Activated CD4-positive, alpha-beta T cell treated with anti-CD3 and anti-CD28 coated beads for 36 hours (primary cell): ENCODE data around the gene METTL23. TPM values are rescaled to one million over a fixed set of nuclear protein-coding genes. Genes with fewer than 3 reads are reported as not detected.

Source experiments
- ATAC-seq: fragments of 200-7000 bp; cut with Tn5 transposase; one replicate; pipeline ENCODE4 v1.10.0; 2021; ENCODE audit warnings: mild to moderate bottlenecking, moderate library complexity
- CTCF ChIA-PET: fragments of 350-600 bp; sonication (Branson Sonifier 250); formaldehyde crosslinking; loops from one replicate; lab custom pipeline; 2021; ENCODE audit warnings: antibody characterized with exemption; lab: Charles Lee
- POLR2A ChIA-PET: fragments of 350-600 bp; sonication (Branson Sonifier 250); formaldehyde crosslinking; loops from one replicate; lab custom pipeline; 2021; ENCODE audit warnings: antibody characterized with exemption, inconsistent platforms; lab: Charles Lee
- DNase-seq: peaks from one replicate; pipeline ENCODE4 v3.0.0-alpha.2; 2020
- H3K27ac Mint-ChIP-seq: one replicate; pipeline ENCODE4 v1.8.0; 2021; ENCODE audit warnings: mixed read lengths
- H3K27me3 Mint-ChIP-seq: one replicate; pipeline ENCODE4 v1.8.0; 2021; ENCODE audit warnings: mixed read lengths
- H3K36me3 Mint-ChIP-seq: one replicate; pipeline ENCODE4 v1.8.0; 2021; ENCODE audit warnings: low read depth, mixed read lengths
- H3K4me1 Mint-ChIP-seq: one replicate; pipeline ENCODE4 v1.8.0; 2021; ENCODE audit warnings: mixed read lengths
- H3K4me3 Mint-ChIP-seq: one replicate; pipeline ENCODE4 v1.8.0; 2021; ENCODE audit warnings: mild to moderate bottlenecking, moderate library complexity, mixed read lengths
- H3K9me3 Mint-ChIP-seq: one replicate; pipeline ENCODE4 v1.8.0; 2021; ENCODE audit warnings: low read depth, mixed read lengths
- intact Hi-C, 2 experiments: fragments of 100-400 bp; cut with DNase I in 1 of 2; cut with micrococcal nuclease in 1 of 2; formaldehyde crosslinking; loops; one replicate each; pipeline versions ENCODE4 v1.14.2 to v1.15.1; 2022 to 2024; cut with DNase I, micrococcal nuclease
- total RNA-seq, 2 experiments: library from RNA; stranded (reverse); gene quantifications; one replicate each; pipeline ENCODE4 v1.2.3, GENCODE V29; 2021

The METTL23 gene
- 10 to 100 TPM; 18.9 to 25.3 TPM for total RNA-seq

GRCh38 chr17:76726776-76727718 is at the start of gene METTL23:
TSS of gene METTL23 (plus strand) at chr17:76726839. CDS start at chr17:76729711, 2,872 bp downstream.
- peak; percentile 50 for ATAC-seq
- Mint-ChIP-seq H3K27ac (peak within 1 kb of the TSS; percentile 98), H3K4me3 (peak within 1 kb of the TSS; percentile 97), H3K27me3 (no peaks in the 10 kb centered on the region), H3K4me1 (peaks cover 52% of the 10 kb centered on the region), H3K9me3 (no peaks in the 10 kb centered on the region), H3K36me3 (peaks cover 74% of the 10 kb centered on the region)
- ChIA-PET POLR2A (interaction anchor here (0.6 to 3.6 kb wide), 8 partner anchors 10 to 1245 kb away, joined by 3 to 44 read pairs (median 4); partner anchors contain the start of genes MFSD11 and SRSF2), CTCF (interaction anchor here (0.7 to 3.0 kb wide), 8 partner anchors 10 to 863 kb away, joined by 3 to 22 read pairs (median 4); partner anchors contain the start of gene MXRA7)
- DNase-seq = peak; percentile 88
- intact Hi-C loops = loop anchor here (1.0 to 5.0 kb wide), 15 partner anchors 10 to 1232 kb away; partner anchors contain the start of genes SRSF2 (in 2 of the 2), GALR2 (in 1 of the 2), SEC14L1 (in 1 of the 2) and SRP68 (in 1 of the 2)

GRCh38 chr17:76677406-76677805 is 49.2 kb upstream of the METTL23 start:
- POLR2A ChIA-PET = interaction anchor here (0.6 kb wide), 1 partner anchor 17 kb away, joined by 3 read pairs; no protein-coding TSS in a partner anchor
- DNase-seq (no peak), ATAC-seq (no peak)
- intact Hi-C loops = no loop called here
- CTCF ChIA-PET = interaction anchor here (0.5 to 1.2 kb wide), 5 partner anchors 37 to 736 kb away, joined by 3 to 5 read pairs (median 3); partner anchors contain the start of gene FBF1
- H3K4me3 Mint-ChIP-seq = no peak overlapping the region
- no peaks in the 10 kb centered on the region for H3K27me3 Mint-ChIP-seq
- H3K36me3 Mint-ChIP-seq = no peaks in the 10 kb centered on the region
- H3K9me3 Mint-ChIP-seq = no peaks in the 10 kb centered on the region
- H3K27ac Mint-ChIP-seq = no peak overlapping the region
- peaks cover 6% of the 10 kb centered on the region for H3K4me1 Mint-ChIP-seq

GRCh38 chr17:76678330-76678729 is 48.3 kb upstream of the METTL23 start:
- no peaks in the 10 kb centered on the region for H3K9me3 Mint-ChIP-seq
- H3K27me3 Mint-ChIP-seq = no peaks in the 10 kb centered on the region
- intact Hi-C loops = no loop called here
- H3K4me1 Mint-ChIP-seq = peaks cover 1% of the 10 kb centered on the region
- no peak overlapping the region for H3K27ac Mint-ChIP-seq
- no peak overlapping the region for H3K4me3 Mint-ChIP-seq
- ATAC-seq (no peak), DNase-seq (peak; percentile 21)
- no peaks in the 10 kb centered on the region for H3K36me3 Mint-ChIP-seq
- ChIA-PET POLR2A (interaction anchor here (0.6 kb wide), 1 partner anchor 10 kb away, joined by 3 read pairs; no protein-coding TSS in a partner anchor), CTCF (interaction anchor here (0.6 to 1.2 kb wide), 4 partner anchors 18 to 174 kb away, joined by 3 to 5 read pairs (median 4); no protein-coding TSS in a partner anchor)

- POLR2A ChIA-PET = no interaction called here
- intact Hi-C loops = no loop called here
Observed at GRCh38 chr17:76679239-76679638, 47.4 kb upstream of the METTL23 start.

GRCh38 chr17:76681222-76682137 is 45.2 kb upstream of the METTL23 start:
- H3K27me3 Mint-ChIP-seq = no peaks in the 10 kb centered on the region
- ATAC-seq = peak; percentile 89
- CTCF ChIA-PET = interaction anchor here (0.5 to 2.4 kb wide), 30 partner anchors 10 to 258 kb away, joined by 3 to 26 read pairs (median 4); no protein-coding TSS in a partner anchor
- intact Hi-C loops = loop anchor here (1.0 to 10.0 kb wide), 2 partner anchors 157 to 158 kb away; no protein-coding TSS in a partner anchor
- no peaks in the 10 kb centered on the region for H3K9me3 Mint-ChIP-seq
- peaks cover 1% of the 10 kb centered on the region for H3K4me1 Mint-ChIP-seq
- no peaks in the 10 kb centered on the region for H3K36me3 Mint-ChIP-seq
- no peak overlapping the region for H3K4me3 Mint-ChIP-seq
- DNase-seq = peak; percentile 83
- POLR2A ChIA-PET = interaction anchor here (0.6 to 1.3 kb wide), 4 partner anchors 20 to 349 kb away, joined by 3 to 6 read pairs (median 4); no protein-coding TSS in a partner anchor
- H3K27ac Mint-ChIP-seq = no peak overlapping the region

More at GRCh38 chr17:76679239-76679638, 47.4 kb upstream of the METTL23 start:
- H3K9me3 Mint-ChIP-seq = no peaks in the 10 kb centered on the region
- peaks cover 1% of the 10 kb centered on the region for H3K4me1 Mint-ChIP-seq
- ATAC-seq = no peak
- DNase-seq = no peak
- no peak overlapping the region for H3K4me3 Mint-ChIP-seq
- H3K27ac Mint-ChIP-seq = no peak overlapping the region
- CTCF ChIA-PET = no interaction called here
- no peaks in the 10 kb centered on the region for H3K36me3 Mint-ChIP-seq
- no peaks in the 10 kb centered on the region for H3K27me3 Mint-ChIP-seq

GRCh38 chr17:76682296-76682695 is 44.3 kb upstream of the METTL23 start:
- no peaks in the 10 kb centered on the region for H3K27me3 Mint-ChIP-seq

GRCh38 chr17:76683011-76683755 is 43.5 kb upstream of the METTL23 start:
- no peak overlapping the region for H3K4me3 Mint-ChIP-seq
- ChIA-PET POLR2A (no interaction called here), CTCF (interaction anchor here (0.6 to 2.1 kb wide), 2 partner anchors 125 to 498 kb away, joined by 3 to 6 read pairs; no protein-coding TSS in a partner anchor)
- intact Hi-C loops = loop anchor here in 1 of 2 experiments (10.0 kb wide), 1 partner anchor 158 kb away; no protein-coding TSS in a partner anchor
- DNase-seq (no peak), ATAC-seq (no peak)
- H3K36me3 Mint-ChIP-seq = no peaks in the 10 kb centered on the region
- peaks cover 1% of the 10 kb centered on the region for H3K4me1 Mint-ChIP-seq
- H3K27me3 Mint-ChIP-seq = no peaks in the 10 kb centered on the region
- H3K9me3 Mint-ChIP-seq = no peaks in the 10 kb centered on the region
- H3K27ac Mint-ChIP-seq = no peak overlapping the region

More at GRCh38 chr17:76682296-76682695, 44.3 kb upstream of the METTL23 start:
- ChIA-PET CTCF (interaction anchor here (0.6 to 2.4 kb wide), 20 partner anchors 10 to 497 kb away, joined by 3 to 26 read pairs (median 4); no protein-coding TSS in a partner anchor), POLR2A (interaction anchor here (0.5 to 1.3 kb wide), 2 partner anchors 9 to 125 kb away, joined by 3 read pairs; no protein-coding TSS in a partner anchor)
- ATAC-seq = no peak
- Mint-ChIP-seq H3K27ac (no peak overlapping the region), H3K4me1 (peaks cover 1% of the 10 kb centered on the region), H3K4me3 (no peak overlapping the region), H3K36me3 (no peaks in the 10 kb centered on the region), H3K9me3 (no peaks in the 10 kb centered on the region)
- DNase-seq = no peak
- intact Hi-C loops = loop anchor here in 1 of 2 experiments (10.0 kb wide), 1 partner anchor 157 kb away; no protein-coding TSS in a partner anchor

- DNase-seq (no peak), ATAC-seq (no peak)
- Mint-ChIP-seq H3K4me1 (peaks cover 1% of the 10 kb centered on the region), H3K4me3 (no peak overlapping the region), H3K27ac (no peak overlapping the region), H3K36me3 (no peaks in the 10 kb centered on the region), H3K27me3 (no peaks in the 10 kb centered on the region), H3K9me3 (no peaks in the 10 kb centered on the region)
- ChIA-PET CTCF (no interaction called here), POLR2A (no interaction called here)
- intact Hi-C loops = loop anchor here in 1 of 2 experiments (10.0 kb wide), 1 partner anchor 159 kb away; no protein-coding TSS in a partner anchor
Observed at GRCh38 chr17:76683921-76684745, 42.5 kb upstream of the METTL23 start.

- intact Hi-C loops = loop anchor here in 1 of 2 experiments (10.0 kb wide), 1 partner anchor 160 kb away; no protein-coding TSS in a partner anchor
- Mint-ChIP-seq H3K4me3 (no peak overlapping the region), H3K27me3 (no peaks in the 10 kb centered on the region), H3K9me3 (no peaks in the 10 kb centered on the region), H3K4me1 (peaks cover 1% of the 10 kb centered on the region), H3K27ac (no peak overlapping the region), H3K36me3 (no peaks in the 10 kb centered on the region)
- ChIA-PET POLR2A (no interaction called here), CTCF (no interaction called here)
- ATAC-seq = no peak
- DNase-seq = no peak
Observed at GRCh38 chr17:76684756-76685155, 41.9 kb upstream of the METTL23 start.
